Right atrium auricular region (tissue), 2 donors: ENCODE results near the gene AGFG2. TPM values are rescaled to one million over a fixed set of nuclear protein-coding genes. Genes with fewer than 3 reads are reported as not detected.

ENCODE experiments used
- DNase-seq: peaks from one replicate; pipeline ENCODE4 v3.0.0-alpha.2; 2019; ENCODE audit warnings: low spot score
- H3K27ac ChIP-seq, 2 donors: fragments of 200-600 bp; sonication (generic); 1 replicate in 1 of 2; 2 replicates in 1 of 2; pipeline ENCODE4 v1.5.1; 2016 to 2019
- H3K27me3 ChIP-seq, 2 donors: fragments of 200-600 bp; sonication (generic); one replicate each; pipeline versions ENCODE4 v1.5.1 to v1.6.0; 2017 to 2019
- H3K36me3 ChIP-seq: fragments of 200-600 bp; sonication (generic); one replicate; pipeline ENCODE4 v1.5.1; 2016
- H3K4me1 ChIP-seq, 2 donors: fragments of 200-600 bp; sonication (generic); one replicate each; pipeline versions ENCODE4 v1.5.1 to v1.6.0; 2017 to 2019
- H3K4me3 ChIP-seq, 2 donors: fragments of 200-600 bp; sonication (generic); 1 replicate in 1 of 2; 2 replicates in 1 of 2; pipeline ENCODE4 v1.5.1; 2017 to 2019; ENCODE audit warnings: mild to moderate bottlenecking in 1 of 2, moderate library complexity in 1 of 2
- H3K9me3 ChIP-seq, 2 donors: fragments of 200-600 bp; sonication (generic); one replicate each; pipeline ENCODE4 v1.5.1; 2019
- CTCF ChIP-seq, 2 donors: fragments of 200-600 bp; sonication (generic); IDR thresholded peaks; one replicate each; pipeline ENCODE4 v1.5.1; 2019; ENCODE audit warnings: antibody characterized with exemption in 2 of 2
- total RNA-seq, 2 donors: library from RNA; depleted of rRNA; stranded (reverse); fragments of >200 nt; gene quantifications; one replicate each; pipeline ENCODE4 v1.1.0, GENCODE V29; 2016

The AGFG2 gene
- total RNA-seq, 2 donors from 2014 or later, result 16.4 to 25.8 TPM

- Histone ChIP-seq H3K27me3 (no peaks in the 10 kb centered on the region), H3K36me3 (peaks cover 42% of the 10 kb centered on the region), H3K27ac (no peak overlapping the region), H3K9me3 (no peaks in the 10 kb centered on the region), H3K4me1 (peaks cover 0 to 17% of the 10 kb centered on the region in 2 donors), H3K4me3 (no peak overlapping the region)
- no peak for TF ChIP-seq CTCF (IDR thresholded peaks at IDR 0.05)
- no peak for DNase-seq
Measured at GRCh38 chr7:100572949-100573675, 34.1 kb downstream of the AGFG2 start.

- no peak for DNase-seq
- H3K4me1 ChIP-seq, result peaks cover 0 to 17% of the 10 kb centered on the region in 2 donors
- no peak within 1 kb of the TSS for H3K4me3 ChIP-seq
- H3K27me3 ChIP-seq, result no peaks in the 10 kb centered on the region
- H3K9me3 ChIP-seq, result no peaks in the 10 kb centered on the region
- peaks cover 49% of the 10 kb centered on the region for H3K36me3 ChIP-seq
- H3K27ac ChIP-seq, result no peak within 1 kb of the TSS
- TF ChIP-seq CTCF (IDR thresholded peaks at IDR 0.05), result no peak
Measured at GRCh38 chr7:100573691-100574361, 34.8 kb downstream of the AGFG2 start, which contains the start of gene SAP25. Gene SAP25, minus strand, starts transcription at chr7:100573900. Its CDS starts 158 bp downstream, at chr7:100573742.

- no peak for DNase-seq
- Histone ChIP-seq H3K9me3 (no peaks in the 10 kb centered on the region), H3K27me3 (no peaks in the 10 kb centered on the region), H3K4me3 (no peak overlapping the region), H3K27ac (no peak overlapping the region), H3K36me3 (peaks cover 56% of the 10 kb centered on the region), H3K4me1 (peaks cover 0 to 10% of the 10 kb centered on the region in 2 donors)
- no peak for TF ChIP-seq CTCF (IDR thresholded peaks at IDR 0.05)
Measured at GRCh38 chr7:100574362-100575205, 35.6 kb downstream of the AGFG2 start.

GRCh38 chr7:100575206-100575631 is 36.2 kb downstream of the AGFG2 start:
- Histone ChIP-seq H3K4me3 (no peak overlapping the region), H3K27me3 (no peaks in the 10 kb centered on the region), H3K27ac (no peak overlapping the region), H3K36me3 (peaks cover 62% of the 10 kb centered on the region), H3K4me1 (peaks cover 0 to 4% of the 10 kb centered on the region in 2 donors), H3K9me3 (no peaks in the 10 kb centered on the region)
- DNase-seq, result no peak
- TF ChIP-seq CTCF (IDR thresholded peaks at IDR 0.05), result no peak

GRCh38 chr7:100575746-100576383 is 36.9 kb downstream of the AGFG2 start:
- DNase-seq, result no peak
- TF ChIP-seq CTCF (IDR thresholded peaks at IDR 0.05), result no peak
- Histone ChIP-seq H3K4me1 (no peaks in the 10 kb centered on the region), H3K27me3 (no peaks in the 10 kb centered on the region), H3K9me3 (no peaks in the 10 kb centered on the region), H3K4me3 (no peak overlapping the region), H3K36me3 (peaks cover 68% of the 10 kb centered on the region), H3K27ac (no peak overlapping the region)
